GM19099 (cell line): Measurements from ENCODE around the gene ZNF747.

ENCODE experiments used
- POLR2A ChIP-seq: IDR thresholded peaks from 3 replicates; pipeline ENCODE4 v1.6.1; 2011; ENCODE audit warnings: low read depth; ENCODE audit not compliant: insufficient read length; ENCODE audit errors: extremely low read depth

Gene ZNF747

DNA sequence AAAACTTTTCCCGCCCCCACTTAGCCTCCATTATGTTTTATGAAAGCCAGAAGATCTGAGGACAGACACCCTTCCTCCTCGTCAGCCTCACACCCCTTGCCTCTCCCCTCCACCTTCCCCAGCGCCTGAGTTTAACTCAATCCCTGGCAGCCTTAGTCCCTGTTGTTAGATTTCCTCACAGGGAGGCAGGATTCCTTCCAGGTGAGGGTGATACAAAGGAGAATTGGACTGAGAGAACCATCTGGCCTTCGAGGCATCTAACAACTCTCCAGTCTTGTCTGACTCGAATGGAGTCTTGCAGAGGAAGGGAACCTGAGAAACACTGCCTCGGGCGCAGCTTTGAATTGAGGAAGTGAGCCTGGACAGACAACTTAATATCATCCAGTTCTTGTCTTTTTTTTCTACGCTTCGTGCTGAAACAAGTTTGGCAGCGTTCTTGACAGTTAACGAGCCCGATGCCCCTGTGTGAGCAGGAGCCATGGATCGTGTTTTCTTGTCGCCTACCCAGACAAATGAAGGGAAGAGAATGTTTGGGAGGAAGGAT lies 7.0 kb downstream of the ZNF747 start:
- TF ChIP-seq POLR2A: no peak

DNA sequence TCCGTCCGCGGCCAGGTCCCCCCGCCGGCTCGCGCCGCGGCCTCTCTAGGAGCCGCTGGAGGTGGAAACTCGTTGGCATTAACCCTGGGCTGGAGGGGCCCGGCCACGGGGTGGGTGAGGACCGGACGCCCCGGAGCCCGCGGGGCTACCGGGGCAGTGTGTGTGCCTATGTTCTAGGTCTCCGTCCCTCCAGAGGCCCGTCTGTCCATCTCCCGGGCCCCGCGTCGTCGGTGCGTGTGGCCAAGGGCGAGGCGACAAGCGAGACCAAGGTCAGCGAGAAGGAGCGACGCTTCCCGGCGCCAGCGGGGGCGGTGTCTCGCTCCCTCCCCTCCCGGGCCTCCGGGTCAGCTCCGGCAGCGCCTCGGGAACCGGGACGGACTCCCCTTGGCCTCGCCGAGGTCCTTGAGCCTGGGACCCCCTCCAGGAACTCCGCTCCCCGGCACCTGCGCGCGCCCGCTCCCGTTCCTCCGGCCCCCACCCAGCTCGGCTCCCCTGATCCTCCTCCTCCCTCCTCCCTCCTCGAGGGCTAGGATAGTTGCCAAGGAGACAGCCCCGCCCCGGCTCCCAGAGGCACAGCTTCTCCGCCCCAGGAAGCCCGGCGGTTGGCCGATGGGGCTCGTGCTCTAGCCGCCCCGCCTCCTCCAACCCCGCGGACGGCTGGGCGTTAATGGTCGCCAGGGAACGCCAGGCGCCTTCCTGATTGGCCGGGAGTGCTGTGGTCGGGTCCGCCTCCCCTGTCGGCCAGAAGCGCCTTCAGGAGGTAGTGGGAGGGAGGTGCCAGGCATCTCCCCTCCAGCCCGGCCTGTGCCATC lies 7.6 kb downstream of the ZNF747 start:
- TF ChIP-seq POLR2A: peak; percentile 64

DNA sequence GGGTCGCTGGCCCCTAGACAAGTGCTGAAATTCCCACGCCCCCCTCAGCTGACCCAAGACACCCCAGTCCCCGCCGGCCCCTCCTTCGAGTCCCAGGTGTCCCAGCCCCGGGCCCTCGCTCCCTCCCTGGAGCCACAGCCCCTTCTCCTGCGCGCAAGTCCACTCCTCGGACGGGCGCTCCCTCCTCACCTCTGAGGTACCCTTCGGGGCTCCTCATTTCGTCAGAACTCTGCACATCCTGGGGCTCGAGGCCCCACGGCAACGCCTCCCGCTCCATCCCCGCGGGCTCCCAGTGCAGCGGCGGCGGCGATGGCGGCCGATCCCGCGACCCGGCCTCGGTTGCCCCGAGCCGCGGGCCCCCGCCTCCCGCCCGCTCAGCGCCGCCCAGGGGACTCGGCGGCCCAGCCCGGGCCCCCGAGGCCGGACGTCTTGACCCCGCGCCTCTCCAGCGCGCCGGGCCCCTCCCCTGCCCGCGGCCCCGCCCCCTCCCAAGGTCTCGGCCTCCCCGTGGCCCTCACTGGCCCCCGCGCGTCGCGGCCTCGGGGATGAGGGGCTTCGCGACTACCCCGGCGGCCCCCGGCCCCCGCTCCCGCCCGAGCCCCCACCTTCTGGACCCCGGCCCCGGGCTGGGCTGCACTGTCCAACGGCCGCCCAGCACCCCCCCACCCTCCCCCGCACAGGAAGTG lies 8.4 kb downstream of the ZNF747 start, which contains the start of gene ZNF768:
ZNF768 (minus strand) TSS at position 430 of the 686 bp plus-strand sequence; CDS start at position 277, 153 bp downstream.
- TF ChIP-seq POLR2A: peak; percentile 35

DNA sequence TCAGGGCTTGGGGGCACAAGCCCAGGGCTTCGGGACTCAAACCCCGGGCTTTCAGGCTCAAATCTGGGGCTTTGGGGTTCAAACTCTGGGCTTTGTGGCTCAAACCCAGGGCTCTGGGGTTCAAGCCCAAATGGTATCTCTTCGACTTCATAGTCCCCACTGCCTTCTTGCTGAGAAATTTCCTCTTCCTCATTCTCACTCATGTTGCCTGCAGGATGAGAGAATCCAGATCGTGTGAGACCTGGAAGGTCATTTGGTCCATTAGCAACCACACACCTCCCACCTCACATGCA lies 8.9 kb downstream of the ZNF747 start:
- TF ChIP-seq POLR2A: no peak

DNA sequence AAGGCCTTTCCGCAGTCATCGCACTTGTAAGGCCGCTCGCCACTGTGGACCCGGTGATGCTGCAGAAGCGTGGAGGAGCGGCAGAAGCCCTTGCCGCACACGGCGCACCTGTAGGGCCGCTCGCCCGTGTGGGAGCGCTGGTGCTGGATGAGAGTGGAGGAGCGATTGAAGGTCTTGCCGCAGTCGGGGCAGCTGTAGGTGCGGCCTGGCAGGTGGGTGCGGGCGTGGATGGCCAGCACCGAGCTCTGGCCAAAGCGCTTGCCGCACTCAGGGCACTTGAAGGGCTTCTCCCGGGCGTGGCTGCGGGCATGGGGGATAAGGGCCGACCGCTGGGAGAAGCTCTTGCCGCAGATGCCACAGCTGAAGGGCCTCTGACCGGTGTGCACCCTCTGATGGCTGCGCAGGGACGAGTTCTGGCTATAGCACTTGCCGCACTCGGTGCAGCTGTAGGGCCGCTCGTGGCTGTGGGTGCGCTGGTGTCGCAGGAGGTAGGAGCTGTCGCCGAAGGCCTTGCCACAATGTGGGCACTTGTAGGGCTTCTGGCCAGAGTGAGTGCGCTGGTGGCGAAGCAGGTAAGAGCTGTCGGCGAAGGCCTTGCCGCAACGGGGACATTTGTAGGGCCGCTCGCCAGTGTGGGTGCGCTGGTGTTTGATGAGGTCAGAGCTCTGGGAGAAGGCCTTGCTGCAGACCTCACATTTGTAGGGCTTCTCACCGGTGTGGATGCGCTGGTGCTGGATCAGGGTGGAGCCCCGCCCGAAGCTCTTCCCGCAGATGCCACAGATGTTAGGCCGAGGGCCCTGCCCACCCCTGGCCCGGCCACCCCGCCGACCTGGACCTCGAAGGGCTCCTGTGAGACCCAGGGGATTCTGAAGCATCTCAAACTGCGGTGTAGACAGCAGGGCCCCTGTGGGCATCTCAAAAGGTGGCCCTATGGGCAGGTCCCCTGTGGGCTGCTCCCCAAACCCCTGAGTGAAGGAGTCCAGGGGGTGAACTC lies 9.8 kb downstream of the ZNF747 start:
- TF ChIP-seq POLR2A: no peak

DNA sequence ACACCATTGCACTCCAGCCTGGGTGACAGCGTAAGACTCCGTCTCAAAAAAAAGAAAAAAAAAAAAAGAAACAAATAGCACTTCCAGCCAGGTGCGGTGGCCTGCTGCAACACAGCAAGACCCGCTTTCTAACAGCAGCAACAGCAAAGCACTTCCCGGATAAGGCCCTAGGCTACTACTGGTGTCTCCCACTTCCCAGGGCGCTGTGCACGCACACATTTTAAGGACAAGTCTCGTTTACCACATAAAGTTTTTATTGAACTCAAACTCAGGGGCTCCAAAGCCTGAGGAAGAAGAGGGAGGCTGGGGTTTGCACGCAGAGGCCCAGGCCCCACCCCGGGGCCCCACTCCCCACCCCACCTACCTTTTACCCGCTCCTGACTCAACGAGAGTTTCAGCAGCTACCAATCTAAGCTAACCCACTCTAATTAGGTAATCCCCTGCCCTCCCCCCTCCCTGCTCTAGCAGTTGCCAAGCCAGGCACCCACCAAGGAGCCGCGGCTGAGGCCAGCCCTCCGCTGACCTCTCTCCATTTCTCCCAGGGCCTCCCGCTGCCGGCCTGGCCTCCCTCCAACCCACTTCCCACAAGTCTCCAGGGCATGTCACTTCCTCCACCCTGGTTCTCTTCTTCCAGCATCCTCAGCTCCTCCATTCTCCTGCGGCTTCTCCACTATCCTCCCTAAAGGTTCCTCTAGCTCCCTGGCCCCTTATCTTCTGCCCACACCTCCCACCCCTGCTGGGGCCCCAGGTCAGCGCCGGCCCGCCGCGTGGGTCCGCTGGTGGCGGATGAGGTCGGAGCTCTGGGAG lies 10.7 kb downstream of the ZNF747 start:
- TF ChIP-seq POLR2A: no peak

DNA sequence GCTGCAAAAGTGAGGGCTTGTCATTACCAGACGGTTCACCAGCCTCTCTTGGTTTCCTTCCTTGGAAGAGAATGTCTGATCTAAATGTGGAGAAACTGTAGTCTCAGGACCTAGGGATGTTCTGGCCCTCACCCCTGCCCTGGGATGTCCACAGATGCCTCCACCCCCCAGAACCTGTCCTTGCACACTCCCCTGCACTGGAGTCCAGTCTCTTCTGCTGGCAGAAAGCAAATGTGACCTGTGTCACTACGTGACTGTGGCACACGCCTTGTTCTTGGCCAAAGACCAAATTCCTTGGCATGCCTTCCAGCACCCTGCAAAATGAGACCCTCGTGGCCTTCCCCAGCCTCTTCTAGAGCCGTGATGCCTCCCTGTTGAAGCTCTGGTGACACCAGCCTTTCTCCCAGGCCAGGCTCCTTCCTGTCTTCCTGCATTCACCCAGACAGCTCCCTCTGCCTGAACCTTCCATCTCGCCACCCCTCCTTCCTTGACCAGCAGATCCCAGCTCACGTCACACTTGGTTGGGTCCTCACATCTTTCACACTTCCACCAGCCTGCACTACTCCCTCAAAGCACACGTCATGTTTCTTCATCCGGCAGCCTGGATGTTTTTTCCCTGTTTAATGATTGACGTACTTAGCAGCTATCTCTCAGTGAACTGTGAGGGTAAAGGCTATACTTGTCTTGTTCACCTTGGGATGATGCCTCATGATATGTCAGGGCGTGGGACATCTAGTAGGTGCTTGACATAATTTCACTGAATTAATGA lies 12.6 kb downstream of the ZNF747 start:
- TF ChIP-seq POLR2A: no peak

DNA sequence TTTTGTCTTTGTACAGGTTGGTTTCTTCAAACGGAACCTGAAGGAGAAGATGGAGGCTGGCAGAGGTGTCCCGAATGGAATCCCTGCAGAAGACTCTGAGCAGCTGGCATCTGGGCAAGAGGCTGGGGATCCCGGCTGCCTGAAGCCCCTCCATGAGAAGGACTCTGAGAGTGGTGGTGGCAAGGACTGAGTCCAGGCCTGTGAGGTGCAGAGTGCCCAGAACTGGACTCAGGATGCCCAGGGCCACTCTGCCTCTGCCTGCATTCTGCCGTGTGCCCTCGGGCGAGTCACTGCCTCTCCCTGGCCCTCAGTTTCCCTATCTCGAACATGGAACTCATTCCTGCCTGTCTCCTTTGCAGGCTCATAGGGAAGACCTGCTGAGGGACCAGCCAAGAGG lies 13.2 kb downstream of the ZNF747 start:
- TF ChIP-seq POLR2A: no peak

DNA sequence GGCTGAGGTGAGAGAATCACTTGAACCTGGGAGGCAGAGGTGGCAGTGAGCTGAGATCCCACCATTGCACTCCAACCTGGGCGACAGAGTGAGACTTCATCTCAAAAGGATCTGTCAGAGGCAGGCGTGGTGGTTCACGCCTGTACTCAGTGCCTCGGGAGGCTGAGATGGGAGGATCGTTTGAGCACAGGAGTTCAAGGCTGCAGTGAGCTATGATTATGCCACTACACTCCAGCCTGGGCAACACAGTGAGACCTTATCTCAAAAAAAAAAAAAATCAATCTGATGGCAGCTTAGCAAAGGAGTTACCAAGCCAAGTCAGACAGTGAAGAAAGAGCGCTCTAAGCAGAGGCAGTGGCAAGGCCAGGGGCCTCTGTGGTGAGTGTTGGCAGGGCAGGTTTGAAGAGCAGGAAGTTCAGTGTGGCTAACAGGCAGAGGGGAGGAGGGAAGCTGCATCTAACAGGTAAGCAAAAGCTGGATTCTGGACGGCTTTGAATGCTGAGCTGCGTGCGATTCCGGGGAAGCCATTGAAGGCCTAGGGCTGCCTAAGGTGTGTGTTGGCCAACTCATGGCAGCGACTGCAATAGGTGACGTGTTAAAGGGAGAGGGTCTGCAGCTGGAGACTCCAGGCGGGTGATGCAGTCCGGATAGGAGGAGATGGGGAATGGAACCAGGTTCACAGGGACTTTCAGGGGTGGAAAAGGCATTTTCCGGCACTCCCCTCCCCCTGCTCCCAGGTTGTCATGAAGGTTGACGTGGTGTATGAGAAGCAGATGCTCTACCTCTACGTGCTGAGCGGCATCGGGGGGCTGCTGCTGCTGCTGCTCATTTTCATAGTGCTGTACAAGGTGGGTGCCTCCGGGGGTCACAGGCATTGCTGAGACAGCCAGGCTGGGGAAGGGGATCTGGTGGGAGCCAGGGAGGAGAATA lies 15.3 kb downstream of the ZNF747 start:
- no peak for TF ChIP-seq POLR2A

DNA sequence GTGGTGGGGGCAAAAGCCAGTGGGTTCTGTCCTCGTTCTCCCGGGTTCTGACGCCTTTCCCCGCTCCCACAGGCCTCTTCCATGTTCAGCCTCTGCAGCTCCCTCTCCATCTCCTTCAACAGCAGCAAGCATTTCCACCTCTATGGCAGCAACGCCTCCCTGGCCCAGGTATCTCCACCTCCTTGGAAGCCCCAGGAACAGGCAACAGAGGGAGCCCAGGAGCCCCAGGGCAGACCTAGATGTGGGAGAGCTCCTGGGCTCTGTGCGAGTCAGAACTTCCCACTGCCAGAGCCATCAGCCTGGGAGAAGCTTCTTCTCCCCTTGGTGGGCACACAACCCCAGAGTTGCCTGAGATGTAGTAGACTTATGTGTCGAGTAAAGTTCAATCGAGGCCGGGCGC lies 16.1 kb downstream of the ZNF747 start:
- TF ChIP-seq POLR2A: no peak

DNA sequence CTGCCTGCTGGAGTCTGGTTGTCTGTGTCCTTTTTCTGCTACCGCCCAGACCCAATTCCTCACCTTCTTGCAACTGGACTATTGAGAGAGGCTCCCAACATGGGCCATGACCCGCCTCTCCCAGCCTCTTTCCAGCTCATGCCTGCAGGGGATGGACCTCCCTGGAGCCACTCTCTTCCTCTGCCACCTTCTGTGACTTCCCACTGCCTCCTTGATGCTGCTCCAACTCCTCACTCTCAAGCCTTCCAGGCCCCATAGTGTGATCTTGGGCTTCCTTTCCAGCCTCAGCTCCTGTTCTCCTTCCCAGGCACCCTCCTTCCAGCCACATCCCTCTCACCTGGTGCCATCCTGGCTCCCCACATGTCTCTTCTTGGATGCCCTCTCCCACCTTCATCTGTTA lies 19.4 kb downstream of the ZNF747 start:
- TF ChIP-seq POLR2A: no peak

DNA sequence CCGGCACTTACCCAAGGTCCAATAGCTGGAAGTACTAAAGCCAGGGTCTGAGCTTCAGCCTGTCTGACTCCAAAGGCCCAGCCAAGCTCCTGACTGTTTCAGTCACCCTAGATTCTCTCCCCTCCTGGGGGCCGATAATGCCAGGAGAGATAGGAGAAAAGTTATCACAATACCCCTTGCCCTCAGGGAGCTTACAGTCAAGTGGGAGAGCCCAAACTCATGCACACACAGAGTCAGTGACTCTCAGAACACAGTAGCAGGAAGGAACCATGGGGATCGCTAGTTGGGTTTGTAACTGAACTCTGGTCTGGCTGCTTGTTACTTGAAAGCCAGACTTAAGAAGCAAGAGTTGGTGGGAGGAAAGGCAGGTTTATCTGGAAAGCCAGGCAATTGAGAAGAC lies 23.1 kb downstream of the ZNF747 start:
- no peak for TF ChIP-seq POLR2A
